Tibial artery (tissue), 4 donors: ENCODE measurements around the gene DDA1.
A peak's percentile ranks its signal among the peaks of the same experiment; 100 is the strongest.

Experiments
- DNase-seq, 2 donors: peaks; one replicate each; pipeline ENCODE4 v3.0.0-alpha.2; 2019
- H3K27ac ChIP-seq, 2 donors: fragments of 200-600 bp; sonication (generic) in 1 of 2; 1 replicate in 1 of 2; 2 replicates in 1 of 2; pipeline ENCODE4 v1.5.1; 2018 to 2019; ENCODE audit warnings: mild to moderate bottlenecking in 1 of 2
- H3K27me3 ChIP-seq, 2 donors: fragments of 200-600 bp; sonication (generic) in 1 of 2; one replicate each; pipeline versions ENCODE4 v1.5.1 to v1.6.0; 2016 to 2019
- H3K36me3 ChIP-seq, 3 donors: fragments of 200-600 bp; sonication (generic) in 2 of 3; one replicate each; pipeline ENCODE4 v1.5.1; 2016 to 2019; ENCODE audit warnings: mild to moderate bottlenecking in 2 of 3
- H3K4me1 ChIP-seq, 4 donors: fragments of 200-600 bp; sonication (generic) in 2 of 4; 1 replicate in 3 of 4; 2 replicates in 1 of 4; pipeline ENCODE4 v1.5.1; 2016 to 2019
- H3K4me3 ChIP-seq, 2 donors: fragments of 200-600 bp; sonication (generic) in 1 of 2; 1 replicate in 1 of 2; 2 replicates in 1 of 2; pipeline ENCODE4 v1.5.1; 2018 to 2019; ENCODE audit warnings: mild to moderate bottlenecking in 2 of 2
- H3K9me3 ChIP-seq, 3 donors: fragments of 200-600 bp; sonication (generic) in 1 of 3; one replicate each; pipeline ENCODE4 v1.5.1; 2016 to 2019
- intact Hi-C: fragments of 100-400 bp; cut with DNase I; formaldehyde crosslinking; loops from one replicate; pipeline ENCODE4 v1.15.0; 2023; ENCODE audit warnings: low total_unique reads
- TF ChIP-seq, protein P1 (sequence below), 2 experiments: fragments of 200-600 bp in 1 of 2; fragments of 450-650 bp in 1 of 2; IDR thresholded peaks; one replicate each; pipeline ENCODE4 v1.5.1; 2017 to 2019; ENCODE audit warnings: antibody characterized with exemption in 2 of 2, mild to moderate bottlenecking in 1 of 2, moderate library complexity in 1 of 2

Gene DDA1

DNA sequence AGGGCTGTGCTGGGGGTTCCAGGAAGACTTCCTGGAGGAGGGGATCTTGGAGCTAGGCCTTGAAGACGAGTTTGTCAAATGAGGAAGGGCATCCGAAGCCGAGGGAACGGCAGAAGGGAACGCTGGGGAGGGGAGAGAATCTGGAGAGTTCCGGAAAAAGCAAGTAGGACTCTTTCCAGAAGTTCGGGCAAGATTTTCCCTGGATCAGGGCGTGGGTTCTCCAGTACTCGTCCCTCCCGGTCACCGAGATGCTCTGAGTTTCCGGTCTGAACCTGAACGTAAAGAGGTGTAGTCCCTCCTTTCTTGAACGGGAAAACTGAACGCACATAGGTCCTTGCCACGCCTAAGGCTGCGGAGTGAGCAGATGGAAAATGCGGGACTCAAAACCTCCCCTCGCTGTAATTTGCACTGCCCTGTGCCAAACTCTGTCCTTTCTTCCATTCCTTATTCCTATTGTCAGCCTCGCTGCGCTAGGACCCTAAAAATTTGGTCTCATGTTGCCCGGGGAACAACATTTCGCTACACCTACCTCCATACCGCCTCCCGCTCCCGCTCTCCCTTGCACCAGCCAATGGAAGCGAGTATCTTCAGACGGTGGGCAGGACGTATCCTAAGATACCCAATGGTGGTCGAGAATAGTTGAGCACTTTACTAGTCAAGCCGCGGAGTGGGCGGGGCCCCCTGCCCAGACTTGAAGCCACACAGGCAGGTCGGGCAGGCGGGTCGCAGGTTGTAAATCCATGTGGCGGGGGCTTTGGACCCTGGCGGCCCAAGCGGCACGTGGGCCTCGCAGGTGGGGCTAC, 27.7 kb downstream of the DDA1 start, which contains the start of gene GTPBP3:
TSS of gene GTPBP3 (plus strand) at position 682 of the 803 bp plus-strand sequence. CDS start at position 741, 59 bp downstream.
- H3K36me3 ChIP-seq: peaks cover 0 to 21% (median 10%) of the 10 kb centered on the region in 3 donors
- intact Hi-C loops: no loop called here
- H3K4me1 ChIP-seq: peaks cover 0 to 46% (median 33%) of the 10 kb centered on the region in 4 donors
- peak within 1 kb of the TSS; percentile 88 for H3K27ac ChIP-seq
- H3K27me3 ChIP-seq: no peaks in the 10 kb centered on the region
- H3K9me3 ChIP-seq: no peaks in the 10 kb centered on the region
- TF ChIP-seq, protein P1, sequence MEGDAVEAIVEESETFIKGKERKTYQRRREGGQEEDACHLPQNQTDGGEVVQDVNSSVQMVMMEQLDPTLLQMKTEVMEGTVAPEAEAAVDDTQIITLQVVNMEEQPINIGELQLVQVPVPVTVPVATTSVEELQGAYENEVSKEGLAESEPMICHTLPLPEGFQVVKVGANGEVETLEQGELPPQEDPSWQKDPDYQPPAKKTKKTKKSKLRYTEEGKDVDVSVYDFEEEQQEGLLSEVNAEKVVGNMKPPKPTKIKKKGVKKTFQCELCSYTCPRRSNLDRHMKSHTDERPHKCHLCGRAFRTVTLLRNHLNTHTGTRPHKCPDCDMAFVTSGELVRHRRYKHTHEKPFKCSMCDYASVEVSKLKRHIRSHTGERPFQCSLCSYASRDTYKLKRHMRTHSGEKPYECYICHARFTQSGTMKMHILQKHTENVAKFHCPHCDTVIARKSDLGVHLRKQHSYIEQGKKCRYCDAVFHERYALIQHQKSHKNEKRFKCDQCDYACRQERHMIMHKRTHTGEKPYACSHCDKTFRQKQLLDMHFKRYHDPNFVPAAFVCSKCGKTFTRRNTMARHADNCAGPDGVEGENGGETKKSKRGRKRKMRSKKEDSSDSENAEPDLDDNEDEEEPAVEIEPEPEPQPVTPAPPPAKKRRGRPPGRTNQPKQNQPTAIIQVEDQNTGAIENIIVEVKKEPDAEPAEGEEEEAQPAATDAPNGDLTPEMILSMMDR (IDR thresholded peaks at IDR 0.05): no peak
- peak within 1 kb of the TSS; percentile 65 to 83 for H3K4me3 ChIP-seq
- peak; percentile 98 to 99 for DNase-seq

DNA sequence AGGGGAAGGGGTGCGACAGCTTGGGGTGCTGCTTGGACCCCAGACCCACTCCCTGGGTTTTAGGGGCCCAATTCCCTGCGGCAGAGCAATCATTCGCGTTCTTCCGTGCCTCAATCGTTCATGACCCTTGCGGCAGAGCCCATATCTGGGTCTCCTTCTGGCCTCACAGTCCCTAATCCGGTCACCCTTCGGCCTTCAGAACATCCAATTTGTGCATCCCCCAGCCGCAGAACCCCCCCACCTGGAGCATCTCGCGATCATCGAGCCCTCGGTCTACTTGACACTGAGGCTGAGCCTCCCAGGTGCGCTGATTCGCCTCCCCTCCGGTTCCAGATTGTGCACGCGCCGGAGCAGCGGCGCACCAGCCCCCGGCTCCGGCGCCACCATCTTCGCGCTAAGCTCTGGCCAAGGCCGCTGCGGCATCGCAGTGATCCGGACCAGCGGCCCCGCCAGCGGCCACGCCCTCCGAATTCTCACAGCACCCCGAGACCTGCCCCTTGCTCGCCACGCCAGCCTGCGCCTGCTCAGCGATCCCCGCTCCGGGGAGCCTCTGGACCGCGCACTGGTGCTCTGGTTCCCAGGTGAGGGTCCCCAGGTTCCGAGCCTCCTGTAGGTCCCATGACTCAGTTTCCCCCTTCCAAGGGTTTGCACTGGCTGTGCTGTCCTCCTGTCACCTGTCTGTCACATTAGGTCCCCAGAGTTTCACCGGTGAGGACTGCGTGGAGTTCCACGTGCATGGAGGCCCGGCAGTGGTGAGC, 28.5 kb downstream of the DDA1 start:
- H3K27ac ChIP-seq: peak overlapping the region; percentile 88
- peak overlapping the region; percentile 65 to 83 for H3K4me3 ChIP-seq
- intact Hi-C loops: no loop called here
- no peaks in the 10 kb centered on the region for H3K9me3 ChIP-seq
- TF ChIP-seq, protein P1 (IDR thresholded peaks at IDR 0.05): no peak
- H3K27me3 ChIP-seq: no peaks in the 10 kb centered on the region
- H3K36me3 ChIP-seq: peaks cover 0 to 24% (median 10%) of the 10 kb centered on the region in 3 donors
- H3K4me1 ChIP-seq: peaks cover 0 to 44% (median 33%) of the 10 kb centered on the region in 4 donors
- DNase-seq: no peak

DNA sequence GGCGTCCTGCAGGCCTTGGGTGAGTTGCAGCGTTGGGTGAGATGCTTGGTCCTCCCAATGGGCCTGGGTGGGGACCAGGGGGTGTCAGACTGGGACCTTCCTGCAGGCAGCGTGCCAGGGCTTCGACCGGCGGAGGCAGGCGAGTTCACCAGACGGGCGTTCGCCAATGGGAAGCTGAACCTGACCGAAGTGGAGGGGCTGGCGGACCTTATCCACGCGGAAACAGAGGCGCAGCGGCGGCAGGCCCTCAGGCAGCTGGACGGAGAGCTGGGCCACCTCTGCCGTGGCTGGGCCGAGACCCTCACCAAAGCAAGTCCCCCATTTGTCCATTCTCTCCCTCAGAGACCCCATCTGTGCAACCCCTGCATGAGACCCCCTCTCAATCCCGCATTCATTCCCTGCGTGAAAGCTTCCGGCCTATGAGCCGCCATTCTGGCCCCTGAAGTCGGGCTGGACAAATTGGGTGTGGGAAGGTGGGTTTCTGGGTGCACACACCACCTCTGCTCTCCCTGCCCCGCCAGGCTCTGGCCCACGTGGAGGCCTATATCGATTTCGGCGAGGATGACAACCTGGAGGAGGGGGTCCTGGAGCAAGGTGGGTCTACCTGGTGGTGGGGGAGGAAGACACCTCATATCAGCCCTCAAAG, 29.2 kb downstream of the DDA1 start:
- DNase-seq: no peak
- Histone ChIP-seq H3K9me3 (no peaks in the 10 kb centered on the region), H3K27me3 (no peaks in the 10 kb centered on the region), H3K36me3 (peaks cover 0 to 24% (median 10%) of the 10 kb centered on the region in 3 donors), H3K27ac (no peak overlapping the region), H3K4me3 (peak overlapping the region; percentile 65 to 83), H3K4me1 (peaks cover 0 to 37% (median 29%) of the 10 kb centered on the region in 4 donors)
- intact Hi-C loops: no loop called here
- TF ChIP-seq, protein P1 (IDR thresholded peaks at IDR 0.05): no peak

GRCh38 chr19:17339088-17339741, 29.9 kb downstream of the DDA1 start:
- H3K36me3 ChIP-seq: peaks cover 0 to 24% (median 10%) of the 10 kb centered on the region in 3 donors
- TF ChIP-seq, protein P1 (IDR thresholded peaks at IDR 0.05): no peak
- H3K4me1 ChIP-seq: peaks cover 0 to 30% (median 23%) of the 10 kb centered on the region in 4 donors
- no peak for DNase-seq
- H3K27me3 ChIP-seq: no peaks in the 10 kb centered on the region
- intact Hi-C loops: no loop called here
- no peak overlapping the region for H3K27ac ChIP-seq
- no peak overlapping the region for H3K4me3 ChIP-seq
- H3K9me3 ChIP-seq: no peaks in the 10 kb centered on the region

GRCh38 chr19:17340302-17340870, 31.0 kb downstream of the DDA1 start:
- TF ChIP-seq, protein P1 (IDR thresholded peaks at IDR 0.05): no peak
- no peaks in the 10 kb centered on the region for H3K9me3 ChIP-seq
- intact Hi-C loops: no loop called here
- H3K36me3 ChIP-seq: peaks cover 0 to 24% (median 10%) of the 10 kb centered on the region in 3 donors
- no peak overlapping the region for H3K27ac ChIP-seq
- H3K27me3 ChIP-seq: no peaks in the 10 kb centered on the region
- H3K4me1 ChIP-seq: peaks cover 0 to 22% (median 17%) of the 10 kb centered on the region in 4 donors
- H3K4me3 ChIP-seq: no peak overlapping the region
- DNase-seq: no peak
